Hepatocyte (in vitro differentiated cells): Measurements from ENCODE around the gene LCP1. TPM values are rescaled to one million over a fixed set of nuclear protein-coding genes. Genes with fewer than 3 reads are reported as not detected.

ENCODE experiments used
- DNase-seq: peaks from one replicate; pipeline ENCODE4 v3.0.0-alpha.2; 2016; ENCODE audit warnings: low spot score
- H2AFZ ChIP-seq: fragments of 200-600 bp; sonication (generic); 2 replicates; pipeline ENCODE4 v1.6.0; 2016; ENCODE audit warnings: antibody characterized with exemption, mild to moderate bottlenecking
- H3K27ac ChIP-seq: fragments of 200-600 bp; sonication (generic); 2 replicates; pipeline ENCODE4 v1.5.1; 2016; ENCODE audit warnings: mild to moderate bottlenecking
- H3K27me3 ChIP-seq: fragments of 200-600 bp; sonication (generic); 2 replicates; pipeline ENCODE4 v1.6.1; 2016
- H3K36me3 ChIP-seq: fragments of 200-600 bp; sonication (generic); replicated peaks from 2 replicates; pipeline ENCODE4 v1.5.1; 2016; ENCODE audit warnings: low read depth; ENCODE audit not compliant: insufficient read depth
- H3K4me1 ChIP-seq: fragments of 200-600 bp; sonication (generic); 2 replicates; pipeline ENCODE4 v1.5.1; 2016; ENCODE audit warnings: mild to moderate bottlenecking, moderate library complexity; ENCODE audit not compliant: insufficient read depth
- H3K4me2 ChIP-seq: fragments of 200-600 bp; sonication (generic); 2 replicates; pipeline ENCODE4 v1.6.0; 2016
- H3K4me3 ChIP-seq: fragments of 200-600 bp; sonication (generic); 2 replicates; pipeline ENCODE4 v1.5.1; 2016; ENCODE audit warnings: mild to moderate bottlenecking
- H3K79me2 ChIP-seq: fragments of 200-600 bp; sonication (generic); 2 replicates; pipeline ENCODE4 v1.6.0; 2017; ENCODE audit warnings: mild to moderate bottlenecking
- H3K9me2 ChIP-seq: fragments of 200-600 bp; sonication (generic); replicated peaks from 2 replicates; pipeline ENCODE4 v1.6.0; 2017; ENCODE audit warnings: mild to moderate bottlenecking; ENCODE audit not compliant: insufficient read depth
- H3K9me3 ChIP-seq: fragments of 200-600 bp; sonication (generic); 2 replicates; pipeline ENCODE4 v1.5.1; 2016; ENCODE audit warnings: low read depth, mild to moderate bottlenecking
- H4K20me1 ChIP-seq: fragments of 200-600 bp; sonication (generic); 2 replicates; pipeline ENCODE4 v1.6.0; 2016; ENCODE audit warnings: mild to moderate bottlenecking; ENCODE audit not compliant: insufficient read depth, poor library complexity, severe bottlenecking
- CTCF ChIP-seq: fragments of 200-600 bp; sonication (generic); IDR thresholded peaks from 2 replicates; pipeline ENCODE4 v1.5.1; 2016; ENCODE audit warnings: antibody characterized with exemption, mild to moderate bottlenecking; ENCODE audit not compliant: poor library complexity
- EZH2 ChIP-seq: fragments of 200-600 bp; sonication (generic); IDR thresholded peaks from 2 replicates; pipeline ENCODE4 v1.6.1; 2016; ENCODE audit warnings: antibody characterized with exemption, mild to moderate bottlenecking, borderline replicate concordance
- EZH2phosphoT487 ChIP-seq: fragments of 200-600 bp; sonication (generic); IDR thresholded peaks from one replicate; pipeline ENCODE4 v1.6.1; 2018; ENCODE audit warnings: antibody characterized with exemption, mild to moderate bottlenecking, low read depth, moderate library complexity; ENCODE audit not compliant: unreplicated experiment, severe bottlenecking
- WGBS: methylation state at CpG from one replicate; pipeline ENCODE4 v1.1.6; 2016; ENCODE audit warnings: low lambda C conversion rate; ENCODE audit errors: missing lambda C conversion rate; 5-methylcytosine and 5-hydroxymethylcytosine counted together
- polyA plus RNA-seq: library from polyadenylated mRNA; unstranded; fragments of >200 nt; fragmentation: Nextera tagmentation; extraction: Ambion mirVana; gene quantifications from 2 replicates; pipeline ENCODE4 v1.2.1, GENCODE V29; 2016
- total RNA-seq: library from RNA; depleted of rRNA; stranded (reverse); fragments of >200 nt; gene quantifications from 2 replicates; pipeline ENCODE4 v1.2.3, GENCODE V29; 2014

Gene LCP1
- total and polyA plus RNA-seq, 2 experiments from 2014 or later, result 18.9 to 30.6 TPM

GRCh38 chr13:46124531-46124966, 57.4 kb downstream of the LCP1 start:
- WGBS, result 91% methylated on average over 10 of the region's 10 CpGs

GRCh38 chr13:46122304-46122703, 59.7 kb downstream of the LCP1 start:
- Histone ChIP-seq H3K27ac (no peak overlapping the region), H3K9me2 (no peaks in the 10 kb centered on the region), H3K4me1 (no peaks in the 10 kb centered on the region), H3K79me2 (no peaks in the 10 kb centered on the region), H3K27me3 (no peaks in the 10 kb centered on the region), H3K36me3 (no peaks in the 10 kb centered on the region), H3K9me3 (no peaks in the 10 kb centered on the region), H4K20me1 (no peaks in the 10 kb centered on the region), H2AFZ (no peak overlapping the region), H3K4me2 (no peak overlapping the region), H3K4me3 (no peak overlapping the region)
- no peak for DNase-seq
- WGBS, result 93% methylated on average over 7 of the region's 7 CpGs
- no peak for TF ChIP-seq EZH2phosphoT487

More at GRCh38 chr13:46124531-46124966, 57.4 kb downstream of the LCP1 start:
- Histone ChIP-seq H3K4me2 (no peak overlapping the region), H2AFZ (no peak overlapping the region), H3K9me3 (no peaks in the 10 kb centered on the region), H3K27ac (no peak overlapping the region), H3K36me3 (no peaks in the 10 kb centered on the region), H3K4me1 (no peaks in the 10 kb centered on the region), H3K79me2 (no peaks in the 10 kb centered on the region), H3K4me3 (no peak overlapping the region), H3K9me2 (no peaks in the 10 kb centered on the region), H3K27me3 (no peaks in the 10 kb centered on the region), H4K20me1 (no peaks in the 10 kb centered on the region)
- DNase-seq, result no peak
- TF ChIP-seq CTCF (no peak), EZH2 (no peak), EZH2phosphoT487 (no peak)

GRCh38 chr13:46121597-46122163, 60.3 kb downstream of the LCP1 start:
- Histone ChIP-seq H2AFZ (no peak overlapping the region), H4K20me1 (no peaks in the 10 kb centered on the region), H3K4me3 (no peak overlapping the region), H3K27me3 (no peaks in the 10 kb centered on the region), H3K79me2 (no peaks in the 10 kb centered on the region), H3K36me3 (no peaks in the 10 kb centered on the region), H3K9me3 (no peaks in the 10 kb centered on the region), H3K4me1 (no peaks in the 10 kb centered on the region), H3K4me2 (no peak overlapping the region), H3K9me2 (no peaks in the 10 kb centered on the region), H3K27ac (no peak overlapping the region)
- WGBS, result 82% methylated on average over 4 of the region's 4 CpGs
- TF ChIP-seq EZH2, result no peak
- no peak for TF ChIP-seq EZH2phosphoT487
- no peak for TF ChIP-seq CTCF
- DNase-seq, result no peak

- no peak overlapping the region for H3K4me3 ChIP-seq
- no peak overlapping the region for H3K4me2 ChIP-seq
- H3K9me3 ChIP-seq, result no peaks in the 10 kb centered on the region
- no peaks in the 10 kb centered on the region for H4K20me1 ChIP-seq
- no peak for TF ChIP-seq EZH2phosphoT487
- no peak for TF ChIP-seq EZH2
- no peak for TF ChIP-seq CTCF
- H3K27me3 ChIP-seq, result no peaks in the 10 kb centered on the region
- H2AFZ ChIP-seq, result no peak overlapping the region
- no peaks in the 10 kb centered on the region for H3K9me2 ChIP-seq
- no peak overlapping the region for H3K27ac ChIP-seq
- H3K79me2 ChIP-seq, result no peaks in the 10 kb centered on the region
- no peaks in the 10 kb centered on the region for H3K36me3 ChIP-seq
- DNase-seq, result no peak
- H3K4me1 ChIP-seq, result no peaks in the 10 kb centered on the region
- WGBS, result 95% methylated on average over 2 of the region's 2 CpGs
Observed at GRCh38 chr13:46121033-46121432, 60.9 kb downstream of the LCP1 start.
